WI38 (cell line): Measurements from ENCODE around the gene SRC.

Source experiments
- H3K4me3 ChIP-seq: 2 replicates; pipeline ENCODE4 v1.5.1; 2011; ENCODE audit warnings: low read depth, mild to moderate bottlenecking, control low read depth, low read length
- CTCF ChIP-seq: IDR thresholded peaks from 2 replicates; pipeline ENCODE4 v1.5.1; 2012; ENCODE audit warnings: low read depth, mild to moderate bottlenecking, control low read depth, low read length

The SRC gene

DNA sequence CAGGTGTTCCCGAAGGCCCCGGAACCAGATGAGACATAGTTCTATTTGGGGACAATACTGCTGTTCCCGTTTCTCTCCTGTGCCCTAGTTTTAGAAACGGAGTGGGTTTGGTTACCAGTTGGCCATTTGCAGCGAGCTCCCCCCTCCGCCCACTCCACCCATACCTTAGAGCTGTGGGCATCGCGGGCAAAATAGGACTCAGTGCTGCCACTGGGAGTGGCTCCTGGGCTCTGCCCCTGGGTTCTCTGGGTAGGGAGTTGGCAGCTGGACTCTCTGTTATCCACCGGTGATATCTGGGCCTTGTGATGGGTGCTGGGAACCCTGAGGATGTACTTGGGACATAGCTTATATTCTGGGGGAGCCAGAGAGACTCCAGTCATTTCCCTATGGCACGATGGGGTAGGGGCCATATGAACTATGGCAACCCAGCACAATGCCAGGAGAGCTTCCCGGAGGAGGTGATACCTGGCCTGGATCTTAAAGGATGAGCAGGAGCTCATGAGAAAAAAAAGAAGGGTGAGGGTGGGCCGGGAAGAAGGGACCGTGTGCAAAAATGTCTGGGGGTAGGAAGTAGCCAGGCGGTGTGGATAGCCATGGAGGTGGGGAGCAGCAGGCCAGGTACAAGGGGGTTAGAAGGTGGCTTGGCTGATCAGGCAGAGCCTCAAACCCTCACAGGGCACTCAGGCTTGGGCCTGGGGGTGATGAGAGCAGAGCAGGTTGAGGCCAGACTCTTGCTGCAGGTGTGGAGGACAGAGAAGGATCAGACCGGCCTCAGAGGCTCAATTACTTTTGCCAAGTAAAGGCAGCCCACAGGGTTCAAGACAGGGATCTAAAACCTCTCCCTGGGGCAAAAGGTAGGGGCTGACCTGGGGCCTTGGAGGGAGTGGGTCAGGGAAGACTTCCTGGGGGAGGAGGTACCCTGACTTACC lies 9.6 kb downstream of the SRC start:
- TF ChIP-seq CTCF: no peak

DNA sequence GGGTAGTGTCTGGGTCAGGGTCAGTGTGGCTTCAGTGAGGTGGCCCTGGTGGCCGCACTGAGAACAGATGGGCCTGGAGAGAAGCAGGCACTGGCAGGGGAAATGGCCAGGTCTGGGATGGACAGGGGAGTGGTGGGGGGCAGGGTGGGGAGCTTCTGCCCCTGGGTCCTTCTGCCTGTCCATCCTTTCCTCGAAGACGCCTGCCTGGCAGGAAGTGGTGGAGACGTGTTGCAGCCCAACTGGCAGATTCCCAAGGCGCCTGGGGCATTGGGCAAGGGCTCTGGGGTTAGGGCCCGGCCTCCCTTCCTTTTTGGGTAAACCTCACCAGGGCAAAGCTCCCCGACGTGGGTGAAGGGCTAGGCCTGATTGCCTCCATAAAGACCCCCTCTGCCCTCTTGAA lies 10.4 kb downstream of the SRC start:
- TF ChIP-seq CTCF: no peak
- H3K4me3 ChIP-seq: no peak overlapping the region

More for the DNA sequence above, 9.6 kb downstream of the SRC start:
- H3K4me3 ChIP-seq: no peak overlapping the region

GRCh38 chr20:37356961-37357371 lies 11.0 kb downstream of the SRC start:
- no peak for TF ChIP-seq CTCF
- H3K4me3 ChIP-seq: no peak overlapping the region

- no peak overlapping the region for H3K4me3 ChIP-seq
- no peak for TF ChIP-seq CTCF
Observed at GRCh38 chr20:37357481-37358365, 11.8 kb downstream of the SRC start.

- TF ChIP-seq CTCF: no peak
- H3K4me3 ChIP-seq: no peak overlapping the region
Observed at GRCh38 chr20:37358366-37359150, 12.6 kb downstream of the SRC start.

GRCh38 chr20:37359331-37359730 lies 13.4 kb downstream of the SRC start:
- no peak overlapping the region for H3K4me3 ChIP-seq
- no peak for TF ChIP-seq CTCF
